GM10248 (cell line): ENCODE results near the gene MYO1A.
"Not testable (repeated sequence)": the region's sequence is repeated elsewhere in the genome, so short reads cannot be mapped to it uniquely, and the experiment has no call there.

Experiments used
- CTCF ChIA-PET: fragments of 300-600 bp; sonication (Branson Sonifier 250); formaldehyde crosslinking; extraction: SDS; loops from one replicate; lab custom pipeline; 2021; ENCODE audit warnings: antibody characterized with exemption; lab: Yijun Ruan, JAX
- POLR2A ChIA-PET: fragments of 350-650 bp; sonication (Branson Sonifier 250); formaldehyde crosslinking; extraction: SDS; loops from one replicate; lab custom pipeline; 2020; ENCODE audit warnings: antibody characterized with exemption; lab: Yijun Ruan, JAX
- DNase-seq: peaks from one replicate; pipeline ENCODE4 v3.0.0; 2012; ENCODE audit errors: extremely low spot score
- TF ChIP-seq, protein P1 (sequence below): IDR thresholded peaks from 2 replicates; pipeline ENCODE4 v1.5.1; 2012; ENCODE audit warnings: mild to moderate bottlenecking, low read depth; ENCODE audit errors: extremely low read depth, missing control alignments, control extremely low read depth

The MYO1A gene

DNA sequence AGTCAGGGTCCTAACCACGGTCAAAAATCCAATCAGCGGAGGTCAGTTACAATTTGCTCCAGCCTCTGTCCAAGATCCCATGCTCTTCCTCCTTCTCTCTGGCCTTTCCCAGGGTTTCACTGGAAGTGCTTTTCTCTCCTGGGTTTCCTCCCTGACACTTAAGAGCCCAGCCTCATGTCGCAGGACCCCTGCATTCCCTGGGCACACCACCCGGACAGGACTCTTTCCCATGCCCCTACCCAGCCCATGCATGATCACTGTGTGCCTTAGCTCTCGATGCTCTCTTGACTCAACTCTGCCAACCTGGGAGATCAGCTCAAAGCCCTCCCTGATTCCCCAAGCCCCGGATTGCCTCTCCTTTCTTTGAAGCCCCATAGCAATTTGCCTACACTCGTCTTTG is 18.1 kb downstream of the MYO1A start:
- no peak for DNase-seq
- TF ChIP-seq, protein P1, sequence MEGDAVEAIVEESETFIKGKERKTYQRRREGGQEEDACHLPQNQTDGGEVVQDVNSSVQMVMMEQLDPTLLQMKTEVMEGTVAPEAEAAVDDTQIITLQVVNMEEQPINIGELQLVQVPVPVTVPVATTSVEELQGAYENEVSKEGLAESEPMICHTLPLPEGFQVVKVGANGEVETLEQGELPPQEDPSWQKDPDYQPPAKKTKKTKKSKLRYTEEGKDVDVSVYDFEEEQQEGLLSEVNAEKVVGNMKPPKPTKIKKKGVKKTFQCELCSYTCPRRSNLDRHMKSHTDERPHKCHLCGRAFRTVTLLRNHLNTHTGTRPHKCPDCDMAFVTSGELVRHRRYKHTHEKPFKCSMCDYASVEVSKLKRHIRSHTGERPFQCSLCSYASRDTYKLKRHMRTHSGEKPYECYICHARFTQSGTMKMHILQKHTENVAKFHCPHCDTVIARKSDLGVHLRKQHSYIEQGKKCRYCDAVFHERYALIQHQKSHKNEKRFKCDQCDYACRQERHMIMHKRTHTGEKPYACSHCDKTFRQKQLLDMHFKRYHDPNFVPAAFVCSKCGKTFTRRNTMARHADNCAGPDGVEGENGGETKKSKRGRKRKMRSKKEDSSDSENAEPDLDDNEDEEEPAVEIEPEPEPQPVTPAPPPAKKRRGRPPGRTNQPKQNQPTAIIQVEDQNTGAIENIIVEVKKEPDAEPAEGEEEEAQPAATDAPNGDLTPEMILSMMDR, result no peak
- CTCF ChIA-PET, result interaction anchor here (1.0 to 3.2 kb wide), 19 partner anchors 9 to 274 kb away, joined by 3 to 14 read pairs (median 5); partner anchors contain the start of gene MYO1A
- POLR2A ChIA-PET, result no interaction called here

DNA sequence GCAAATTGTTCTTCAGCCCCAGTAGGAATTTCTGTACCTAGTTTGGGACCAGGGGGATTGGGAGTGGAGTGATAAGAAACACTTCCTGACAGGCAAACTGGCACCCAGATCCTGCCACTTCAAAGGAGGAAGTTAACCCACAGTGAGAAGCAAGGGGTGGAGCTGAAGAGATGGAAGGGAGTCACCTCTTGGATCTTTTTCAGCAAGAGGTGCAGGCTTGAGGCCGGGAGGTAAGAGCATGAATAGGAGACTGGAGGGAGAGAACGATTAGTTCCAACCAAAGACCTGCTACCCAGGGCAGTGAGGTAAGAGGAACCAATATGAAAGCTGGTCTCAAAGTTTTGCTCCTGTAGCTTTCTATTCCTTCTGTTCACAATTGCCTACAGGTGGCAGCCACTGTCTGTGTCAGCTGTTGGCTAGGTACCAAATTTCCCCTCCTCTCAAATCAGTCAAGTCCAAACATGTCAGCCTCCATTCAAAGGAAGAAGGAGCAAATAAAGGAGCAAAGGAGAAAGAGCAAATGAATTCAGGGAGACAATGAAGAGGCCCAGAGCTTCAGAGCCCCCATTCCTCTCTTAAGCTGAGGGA is 18.7 kb downstream of the MYO1A start:
- TF ChIP-seq, protein P1, result no peak
- peak; percentile 61 for DNase-seq

DNA sequence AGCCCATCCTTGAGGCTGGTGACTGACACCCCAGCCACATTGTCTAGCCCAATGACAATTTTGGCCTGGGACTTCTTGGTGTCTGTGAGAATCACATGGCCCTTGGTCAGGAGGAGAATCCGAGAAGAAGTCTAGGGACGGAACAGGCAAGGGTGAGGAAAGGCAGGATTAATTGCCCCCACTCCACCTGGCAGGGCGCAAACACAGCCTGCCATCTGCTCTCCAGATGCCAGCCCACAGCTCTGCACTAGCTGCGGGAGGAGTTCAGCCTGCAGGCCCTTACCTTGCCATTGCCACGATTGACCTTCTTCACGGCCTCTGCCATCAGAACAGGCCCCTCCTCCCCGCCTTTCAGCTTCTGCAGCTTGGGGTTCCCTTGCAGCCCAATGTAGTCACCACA is 20.5 kb downstream of the MYO1A start:
- CTCF ChIA-PET, result interaction anchor here (1.0 to 2.1 kb wide), 4 partner anchors 16 to 132 kb away, joined by 3 to 7 read pairs (median 4); partner anchors contain the start of gene STAT6
- DNase-seq, result no peak
- POLR2A ChIA-PET, result no interaction called here
- TF ChIP-seq, protein P1, result no peak

More for the DNA sequence above, 18.7 kb downstream of the MYO1A start:
- ChIA-PET POLR2A (interaction anchor here (0.6 kb wide), 1 partner anchor 13 kb away, joined by 3 read pairs; no protein-coding TSS in a partner anchor), CTCF (interaction anchor here (0.6 to 3.2 kb wide), 24 partner anchors 9 to 273 kb away, joined by 3 to 14 read pairs (median 4); partner anchors contain the start of genes MYO1A and NEMP1)

DNA sequence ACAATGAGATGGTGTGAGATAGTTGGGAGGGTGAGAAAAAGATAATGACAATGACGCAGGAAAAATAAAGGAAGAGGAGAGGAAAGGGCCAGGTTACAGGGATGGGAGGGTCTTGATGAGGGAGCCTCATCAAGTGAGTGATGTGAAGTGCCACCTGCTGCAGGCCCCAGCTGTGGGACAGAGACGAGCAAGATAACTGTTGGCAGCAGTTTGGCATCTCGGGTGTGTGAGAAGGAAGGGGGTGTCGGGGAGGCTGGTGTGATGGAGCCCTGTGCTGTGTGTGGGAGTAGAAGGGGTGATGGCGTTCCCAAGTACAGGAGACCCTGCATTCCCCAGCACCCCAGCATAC is 22.1 kb downstream of the MYO1A start:
- CTCF ChIA-PET, result interaction anchor here (0.8 to 3.3 kb wide), 12 partner anchors 11 to 188 kb away, joined by 3 to 17 read pairs (median 6); partner anchors contain the start of genes TAC3 and ZBTB39
- TF ChIP-seq, protein P1, result no peak
- no peak for DNase-seq
- POLR2A ChIA-PET, result no interaction called here

DNA sequence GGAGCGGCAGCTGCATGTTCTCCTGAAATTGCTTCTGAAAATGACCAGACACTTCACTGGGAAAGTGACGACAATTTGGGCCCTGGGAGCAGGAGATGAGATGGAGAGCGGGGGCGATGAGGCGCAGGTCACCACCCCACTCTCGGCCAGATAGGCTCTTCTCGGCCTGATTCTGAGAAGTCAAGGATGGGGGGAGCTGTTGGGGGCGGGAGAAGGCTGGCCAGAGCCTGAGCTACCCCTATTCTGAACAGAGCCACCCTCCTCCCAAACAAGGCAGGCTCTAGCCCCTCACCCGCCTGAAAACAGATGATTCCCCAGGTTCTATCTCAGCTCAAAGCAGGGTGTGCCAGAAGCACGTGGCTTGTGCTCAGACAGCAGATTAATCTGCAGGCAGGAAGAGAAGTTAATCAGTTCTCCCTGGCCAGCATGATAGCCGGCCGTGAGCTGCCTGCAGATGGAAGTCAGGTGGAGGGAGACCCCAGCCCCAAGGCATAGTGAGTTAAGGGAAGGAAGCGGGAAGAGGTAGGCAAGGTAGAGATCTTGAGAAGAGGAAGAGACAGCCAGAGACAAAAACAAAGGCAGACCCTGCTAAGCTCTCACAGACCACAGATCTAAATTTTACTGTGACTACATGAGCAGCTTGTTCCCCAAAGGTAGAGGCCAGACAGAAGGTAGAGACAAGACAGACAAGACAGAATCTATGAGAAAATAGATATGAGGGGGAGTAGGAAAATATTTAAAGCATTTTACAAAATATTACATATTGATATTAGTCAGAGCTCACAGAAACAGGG is 22.7 kb downstream of the MYO1A start:
- DNase-seq, result no peak
- CTCF ChIA-PET, result interaction anchor here (0.6 to 3.3 kb wide), 15 partner anchors 11 to 342 kb away, joined by 3 to 17 read pairs (median 4); partner anchors contain the start of genes TAC3 and ZBTB39
- POLR2A ChIA-PET, result no interaction called here
- TF ChIP-seq, protein P1, result no peak

DNA sequence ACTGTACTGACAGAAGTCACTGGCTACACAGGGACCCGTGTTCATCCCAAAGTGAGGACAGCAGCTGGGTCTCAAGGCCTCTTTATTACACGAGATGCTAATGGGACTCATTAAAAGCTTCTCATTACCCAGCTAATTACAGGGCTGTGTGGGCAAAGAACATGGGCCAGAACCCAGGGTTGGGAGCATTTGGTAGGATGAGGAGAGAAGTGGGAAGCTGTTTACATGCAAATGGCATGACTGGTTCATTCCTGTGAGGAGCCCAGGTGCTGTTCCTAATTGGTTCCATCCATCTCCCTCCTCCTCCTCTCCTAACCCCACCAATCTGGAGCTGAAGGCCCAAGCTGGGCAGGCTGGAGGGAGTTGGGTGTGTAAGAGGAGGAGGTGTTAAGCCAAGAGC is 24.7 kb downstream of the MYO1A start:
- no peak for DNase-seq
- TF ChIP-seq, protein P1, result no peak
- POLR2A ChIA-PET, result no interaction called here
- CTCF ChIA-PET, result interaction anchor here (0.8 to 3.3 kb wide), 10 partner anchors 9 to 239 kb away, joined by 3 to 17 read pairs (median 3); partner anchors contain the start of gene TAC3

DNA sequence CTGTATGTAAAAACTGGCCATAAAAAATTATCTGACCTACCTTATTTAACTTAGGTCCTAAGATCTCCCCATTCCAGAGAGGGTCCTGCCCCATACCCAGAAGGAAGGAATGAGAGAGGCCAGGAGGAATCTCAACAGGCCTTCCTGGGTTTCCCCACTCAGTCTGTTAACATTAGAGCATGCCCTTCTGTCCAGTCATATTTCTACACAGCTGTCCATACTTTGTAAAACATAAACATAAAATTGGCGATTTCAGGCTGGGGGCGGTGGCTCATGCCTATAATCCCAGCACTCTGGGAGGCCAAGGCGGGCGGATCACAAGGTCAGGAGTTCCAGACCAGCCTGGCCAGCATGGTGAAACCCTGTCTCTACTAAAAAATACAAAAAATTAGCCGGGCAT is 27.6 kb downstream of the MYO1A start:
- POLR2A ChIA-PET, DNase-seq: not testable (repeated sequence)
- CTCF ChIA-PET, result interaction anchor here (1.1 to 8.6 kb wide), 6 partner anchors 8 to 90 kb away, joined by 3 to 71 read pairs (median 4); no protein-coding TSS in a partner anchor
